ENCODE data around the gene CPA1. TPM values are rescaled to one million over a fixed set of nuclear protein-coding genes. Genes with fewer than 3 reads are reported as not detected.

Gene CPA1
- total and polyA plus RNA-seq, 4 donors, result 0.27 to 0.77 (median 0.39) TPM

DNA sequence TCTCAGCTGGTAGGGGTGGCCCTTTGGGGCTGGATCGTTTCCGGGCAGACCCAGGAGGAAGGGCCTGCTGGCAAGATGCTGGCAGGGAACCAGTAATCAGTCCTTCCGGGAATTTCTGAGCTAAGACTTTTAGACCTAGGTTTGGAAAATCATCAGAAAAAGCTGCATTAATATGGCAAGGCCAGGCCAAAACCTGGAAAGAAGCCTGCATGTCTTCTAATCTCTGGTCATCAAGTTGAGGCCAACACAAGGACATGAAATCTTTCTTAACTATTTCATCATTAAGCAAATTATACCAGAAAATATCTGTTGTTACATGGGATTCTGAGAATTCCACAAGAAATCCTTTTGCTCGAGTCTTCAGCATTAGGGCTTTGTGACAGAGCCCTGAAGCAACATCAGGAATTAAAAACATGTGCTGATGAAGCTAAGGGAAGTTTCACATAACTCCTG, 19.9 kb downstream of the CPA1 start:
- H3K27me3 ChIP-seq (ENCODE audit: control insufficient read depth, insufficient read depth, low read length), result no peaks in the 10 kb centered on the region
- peaks cover 10% of the 10 kb centered on the region for H3K4me1 ChIP-seq (ENCODE audit: control insufficient read depth, insufficient read depth, low read length)
- WGBS (ENCODE audit: insufficient coverage), result 82% methylated on average over 4 of the region's 4 CpGs
- H3K9me3 ChIP-seq (ENCODE audit: control insufficient read depth, insufficient read depth, low read length), result no peaks in the 10 kb centered on the region
- H3K36me3 ChIP-seq (ENCODE audit: control insufficient read depth, insufficient read depth, low read length), result peaks cover 3% of the 10 kb centered on the region
- no peak for DNase-seq (ENCODE audit: low read depth in 4 of 6, low spot score in 6 of 6)
- H3K4me3 ChIP-seq (ENCODE audit: low read depth, low read length), result no peak overlapping the region
- H3K27ac ChIP-seq (ENCODE audit: low read depth, low read length), result peak overlapping the region; percentile 49

DNA sequence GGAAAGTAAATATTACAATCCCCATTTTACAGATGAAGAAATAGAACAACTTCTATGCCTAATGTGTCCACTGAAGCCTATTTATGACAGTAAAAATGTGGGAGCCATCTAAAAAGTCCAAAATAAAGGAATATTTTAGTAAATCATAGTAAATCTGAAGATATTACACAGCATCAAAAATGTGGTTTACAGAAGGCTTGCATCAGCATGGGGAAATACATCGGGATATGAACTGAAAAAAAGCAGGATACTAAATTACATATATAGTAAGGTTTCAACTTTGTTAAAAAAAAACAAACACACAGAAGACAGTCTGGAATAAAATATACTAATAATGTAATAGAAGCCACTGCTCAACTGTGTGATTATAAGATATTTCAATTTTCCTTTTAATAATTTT, 20.8 kb downstream of the CPA1 start:
- no peak for DNase-seq (ENCODE audit: low read depth in 4 of 6, low spot score in 6 of 6)
- no peaks in the 10 kb centered on the region for H3K9me3 ChIP-seq (ENCODE audit: control insufficient read depth, insufficient read depth, low read length)
- no peaks in the 10 kb centered on the region for H3K27me3 ChIP-seq (ENCODE audit: control insufficient read depth, insufficient read depth, low read length)
- H3K27ac ChIP-seq (ENCODE audit: low read depth, low read length), result peak overlapping the region; percentile 49
- peaks cover 3% of the 10 kb centered on the region for H3K36me3 ChIP-seq (ENCODE audit: control insufficient read depth, insufficient read depth, low read length)
- H3K4me1 ChIP-seq (ENCODE audit: control insufficient read depth, insufficient read depth, low read length), result peaks cover 8% of the 10 kb centered on the region
- no peak overlapping the region for H3K4me3 ChIP-seq (ENCODE audit: low read depth, low read length)
- WGBS (ENCODE audit: insufficient coverage), result no CpG with 5 or more reads among the region's 1 CpG

- 100% methylated on average over 1 of the region's 3 CpGs for WGBS (ENCODE audit: insufficient coverage)
- Histone ChIP-seq H3K9me3 (ENCODE audit: control insufficient read depth, insufficient read depth, low read length) (no peaks in the 10 kb centered on the region), H3K27ac (ENCODE audit: low read depth, low read length) (no peak overlapping the region), H3K27me3 (ENCODE audit: control insufficient read depth, insufficient read depth, low read length) (no peaks in the 10 kb centered on the region), H3K36me3 (ENCODE audit: control insufficient read depth, insufficient read depth, low read length) (peaks cover 3% of the 10 kb centered on the region), H3K4me3 (ENCODE audit: low read depth, low read length) (no peak overlapping the region), H3K4me1 (ENCODE audit: control insufficient read depth, insufficient read depth, low read length) (peaks cover 6% of the 10 kb centered on the region)
- no peak for DNase-seq (ENCODE audit: low read depth in 4 of 6, low spot score in 6 of 6)
Measured at GRCh38 chr7:130401578-130401977, 21.3 kb downstream of the CPA1 start.

DNA sequence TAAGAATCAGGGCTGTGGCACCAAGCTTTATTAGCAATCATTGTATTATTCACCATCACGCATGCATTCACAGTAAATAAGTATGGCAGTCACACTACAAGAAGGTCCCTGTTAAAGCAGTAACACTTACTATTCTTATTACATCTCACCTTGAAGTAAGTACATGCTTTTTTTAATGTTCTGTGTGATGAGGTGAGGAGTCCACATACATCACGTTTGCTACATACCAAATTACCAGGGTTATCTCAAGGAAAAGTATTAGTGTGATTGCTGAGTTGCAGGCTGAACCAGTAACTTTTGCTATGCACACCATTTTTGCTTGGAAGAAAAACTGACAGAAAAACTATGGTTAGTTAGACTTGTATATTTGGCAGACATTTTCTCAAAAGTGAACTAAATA, 24.7 kb downstream of the CPA1 start:
- WGBS (ENCODE audit: insufficient coverage), result 80% methylated on average over 1 of the region's 2 CpGs
- no peaks in the 10 kb centered on the region for H3K27me3 ChIP-seq (ENCODE audit: control insufficient read depth, insufficient read depth, low read length)
- peaks cover under 1% of the 10 kb centered on the region for H3K36me3 ChIP-seq (ENCODE audit: control insufficient read depth, insufficient read depth, low read length)
- H3K4me3 ChIP-seq (ENCODE audit: low read depth, low read length), result no peak overlapping the region
- no peaks in the 10 kb centered on the region for H3K4me1 ChIP-seq (ENCODE audit: control insufficient read depth, insufficient read depth, low read length)
- no peak overlapping the region for H3K27ac ChIP-seq (ENCODE audit: low read depth, low read length)
- DNase-seq (ENCODE audit: low read depth in 4 of 6, low spot score in 6 of 6), result no peak
- H3K9me3 ChIP-seq (ENCODE audit: control insufficient read depth, insufficient read depth, low read length), result no peaks in the 10 kb centered on the region

- H3K27ac ChIP-seq (ENCODE audit: low read depth, low read length), result no peak overlapping the region
- H3K27me3 ChIP-seq (ENCODE audit: control insufficient read depth, insufficient read depth, low read length), result no peaks in the 10 kb centered on the region
- peaks cover 3% of the 10 kb centered on the region for H3K36me3 ChIP-seq (ENCODE audit: control insufficient read depth, insufficient read depth, low read length)
- no peak overlapping the region for H3K4me3 ChIP-seq (ENCODE audit: low read depth, low read length)
- WGBS (ENCODE audit: insufficient coverage), result no CpG with 5 or more reads among the region's 3 CpGs
- H3K9me3 ChIP-seq (ENCODE audit: control insufficient read depth, insufficient read depth, low read length), result no peaks in the 10 kb centered on the region
- DNase-seq (ENCODE audit: low read depth in 4 of 6, low spot score in 6 of 6), result peak in 1 of 6 donors; percentile 32
- H3K4me1 ChIP-seq (ENCODE audit: control insufficient read depth, insufficient read depth, low read length), result no peaks in the 10 kb centered on the region
Measured at GRCh38 chr7:130409067-130409711, 28.9 kb downstream of the CPA1 start.

GRCh38 chr7:130409712-130410072, 29.4 kb downstream of the CPA1 start:
- no peak for DNase-seq (ENCODE audit: low read depth in 4 of 6, low spot score in 6 of 6)
- Histone ChIP-seq H3K27me3 (ENCODE audit: control insufficient read depth, insufficient read depth, low read length) (no peaks in the 10 kb centered on the region), H3K9me3 (ENCODE audit: control insufficient read depth, insufficient read depth, low read length) (no peaks in the 10 kb centered on the region), H3K4me1 (ENCODE audit: control insufficient read depth, insufficient read depth, low read length) (no peaks in the 10 kb centered on the region), H3K36me3 (ENCODE audit: control insufficient read depth, insufficient read depth, low read length) (peaks cover 3% of the 10 kb centered on the region), H3K4me3 (ENCODE audit: low read depth, low read length) (no peak overlapping the region), H3K27ac (ENCODE audit: low read depth, low read length) (no peak overlapping the region)
- 96% methylated on average over 3 of the region's 4 CpGs for WGBS (ENCODE audit: insufficient coverage)

- H3K9me3 ChIP-seq (ENCODE audit: control insufficient read depth, insufficient read depth, low read length), result no peaks in the 10 kb centered on the region
- peak overlapping the region; percentile 52 for H3K27ac ChIP-seq (ENCODE audit: low read depth, low read length)
- no peaks in the 10 kb centered on the region for H3K27me3 ChIP-seq (ENCODE audit: control insufficient read depth, insufficient read depth, low read length)
- WGBS (ENCODE audit: insufficient coverage), result no CpG with 5 or more reads among the region's 4 CpGs
- H3K36me3 ChIP-seq (ENCODE audit: control insufficient read depth, insufficient read depth, low read length), result peaks cover 3% of the 10 kb centered on the region
- DNase-seq (ENCODE audit: low read depth in 4 of 6, low spot score in 6 of 6), result no peak
- H3K4me3 ChIP-seq (ENCODE audit: low read depth, low read length), result no peak overlapping the region
- H3K4me1 ChIP-seq (ENCODE audit: control insufficient read depth, insufficient read depth, low read length), result no peaks in the 10 kb centered on the region
Measured at GRCh38 chr7:130410868-130411541, 30.7 kb downstream of the CPA1 start.

DNA sequence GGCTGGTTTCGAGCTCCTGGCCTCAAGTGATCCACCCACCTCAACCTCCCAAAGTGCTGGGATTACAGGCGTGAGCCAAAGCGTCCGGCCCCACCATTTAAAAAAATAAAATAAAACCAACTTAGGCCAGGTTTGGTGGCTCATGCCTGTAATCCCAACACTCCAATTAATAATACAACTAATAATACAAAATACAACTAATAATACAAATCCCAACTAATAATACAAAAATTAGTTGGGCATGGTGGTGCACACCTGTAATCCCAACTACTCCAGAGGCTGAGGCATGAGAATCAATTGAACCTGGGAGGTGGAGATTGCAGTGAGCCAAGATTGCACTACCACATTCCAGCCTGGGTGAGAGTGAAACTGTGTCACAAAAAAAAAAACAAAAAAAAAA, 32.9 kb downstream of the CPA1 start:
- Histone ChIP-seq H3K4me3 (ENCODE audit: low read depth, low read length) (no peak overlapping the region), H3K9me3 (ENCODE audit: control insufficient read depth, insufficient read depth, low read length) (no peaks in the 10 kb centered on the region), H3K27ac (ENCODE audit: low read depth, low read length) (no peak overlapping the region), H3K36me3 (ENCODE audit: control insufficient read depth, insufficient read depth, low read length) (peaks cover 3% of the 10 kb centered on the region), H3K4me1 (ENCODE audit: control insufficient read depth, insufficient read depth, low read length) (peaks cover 3% of the 10 kb centered on the region), H3K27me3 (ENCODE audit: control insufficient read depth, insufficient read depth, low read length) (no peaks in the 10 kb centered on the region)
- 100% methylated on average over 3 of the region's 4 CpGs for WGBS (ENCODE audit: insufficient coverage)
- no peak for DNase-seq (ENCODE audit: low read depth in 4 of 6, low spot score in 6 of 6)

DNA sequence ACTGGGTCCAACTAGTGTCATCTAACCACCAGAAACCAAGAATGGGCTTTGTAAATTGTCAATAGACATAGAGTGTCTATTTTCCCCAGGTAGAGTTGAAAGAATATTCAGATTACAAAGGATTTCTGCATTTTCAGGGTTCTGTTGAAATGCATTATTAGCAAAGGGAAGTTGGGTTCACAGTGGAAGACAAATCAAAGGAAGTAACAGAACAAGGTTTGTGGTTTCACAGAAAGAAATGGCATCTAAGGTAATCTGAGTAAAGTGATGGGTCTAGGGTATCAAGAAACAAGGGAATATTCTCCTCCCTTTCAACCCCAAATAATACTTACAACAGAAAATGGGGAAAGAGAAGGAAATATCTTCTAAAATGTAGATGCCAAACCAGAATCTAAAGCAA, 34.7 kb downstream of the CPA1 start:
- Histone ChIP-seq H3K36me3 (ENCODE audit: control insufficient read depth, insufficient read depth, low read length) (peaks cover 3% of the 10 kb centered on the region), H3K9me3 (ENCODE audit: control insufficient read depth, insufficient read depth, low read length) (no peaks in the 10 kb centered on the region), H3K27ac (ENCODE audit: low read depth, low read length) (no peak overlapping the region), H3K4me3 (ENCODE audit: low read depth, low read length) (no peak overlapping the region), H3K27me3 (ENCODE audit: control insufficient read depth, insufficient read depth, low read length) (no peaks in the 10 kb centered on the region), H3K4me1 (ENCODE audit: control insufficient read depth, insufficient read depth, low read length) (peaks cover 8% of the 10 kb centered on the region)
- DNase-seq (ENCODE audit: low read depth in 4 of 6, low spot score in 6 of 6), result no peak

GRCh38 chr7:130417213-130417612, 36.9 kb downstream of the CPA1 start:
- no peaks in the 10 kb centered on the region for H3K36me3 ChIP-seq (ENCODE audit: control insufficient read depth, insufficient read depth, low read length)
- no peaks in the 10 kb centered on the region for H3K9me3 ChIP-seq (ENCODE audit: control insufficient read depth, insufficient read depth, low read length)
- peak overlapping the region; percentile 72 for H3K27ac ChIP-seq (ENCODE audit: low read depth, low read length)
- no peaks in the 10 kb centered on the region for H3K27me3 ChIP-seq (ENCODE audit: control insufficient read depth, insufficient read depth, low read length)
- no CpG with 5 or more reads among the region's 5 CpGs for WGBS (ENCODE audit: insufficient coverage)
- no peak overlapping the region for H3K4me3 ChIP-seq (ENCODE audit: low read depth, low read length)
- H3K4me1 ChIP-seq (ENCODE audit: control insufficient read depth, insufficient read depth, low read length), result peaks cover 11% of the 10 kb centered on the region
- peak in 2 of 6 donors; percentile 20 to 55 for DNase-seq (ENCODE audit: low read depth in 4 of 6, low spot score in 6 of 6)

All from spinal cord (tissue), 10 donors.